ENCODE measurements around the gene TMEM191C.
"Not testable (repeated sequence)": the region's sequence is repeated elsewhere in the genome, so short reads cannot be mapped to it uniquely, and the experiment has no call there.

The TMEM191C gene

GRCh38 chr22:21514117-21514516 lies 46.9 kb downstream of the TMEM191C start:
- not testable (repeated sequence) for H3K27me3 Mint-ChIP-seq (ENCODE audit: low read depth, poor library complexity); H3K4me1 Mint-ChIP-seq; H3K4me3 Mint-ChIP-seq; H3K27ac Mint-ChIP-seq; H3K9me3 Mint-ChIP-seq; DNase-seq; H3K36me3 Mint-ChIP-seq (ENCODE audit: low read depth)

GRCh38 chr22:21515234-21515633 lies 48.0 kb downstream of the TMEM191C start:
- not testable (repeated sequence) for H3K9me3 Mint-ChIP-seq; H3K4me3 Mint-ChIP-seq; H3K27ac Mint-ChIP-seq; H3K36me3 Mint-ChIP-seq (ENCODE audit: low read depth); H3K27me3 Mint-ChIP-seq (ENCODE audit: low read depth, poor library complexity); H3K4me1 Mint-ChIP-seq; DNase-seq

- not testable (repeated sequence) for H3K4me1 Mint-ChIP-seq; H3K27me3 Mint-ChIP-seq (ENCODE audit: low read depth, poor library complexity); H3K9me3 Mint-ChIP-seq; H3K4me3 Mint-ChIP-seq; H3K36me3 Mint-ChIP-seq (ENCODE audit: low read depth); H3K27ac Mint-ChIP-seq; DNase-seq
Measured at GRCh38 chr22:21516522-21516921, 49.3 kb downstream of the TMEM191C start.

- not testable (repeated sequence) for H3K36me3 Mint-ChIP-seq (ENCODE audit: low read depth); H3K4me1 Mint-ChIP-seq; H3K27me3 Mint-ChIP-seq (ENCODE audit: low read depth, poor library complexity); H3K9me3 Mint-ChIP-seq; H3K4me3 Mint-ChIP-seq; DNase-seq; H3K27ac Mint-ChIP-seq
Measured at GRCh38 chr22:21516970-21517764, 50.0 kb downstream of the TMEM191C start.
